EL (cell line): ENCODE results near the gene GPNMB.

Source experiments
- DNase-seq: peaks from one replicate; pipeline ENCODE4 v3.0.0-alpha.2; 2016

GPNMB gene

GRCh38 chr7:23275912-23276311 is 29.3 kb downstream of the GPNMB start:
- no peak for DNase-seq

GRCh38 chr7:23276376-23276775 is 29.8 kb downstream of the GPNMB start:
- DNase-seq, result peak; percentile 13

- DNase-seq, result no peak
These were observed 30.4 kb downstream of the GPNMB start for GRCh38 chr7:23276947-23277346.

- peak; percentile 71 for DNase-seq
These were observed 30.9 kb downstream of the GPNMB start for GRCh38 chr7:23277359-23277989.

- DNase-seq, result no peak
These were observed 33.4 kb downstream of the GPNMB start for GRCh38 chr7:23279819-23280525.

- DNase-seq, result no peak
These were observed 36.5 kb downstream of the GPNMB start for GRCh38 chr7:23283086-23283485.

- no peak for DNase-seq
These were observed 38.3 kb downstream of the GPNMB start for GRCh38 chr7:23284871-23285270.

GRCh38 chr7:23285657-23286646 is 39.4 kb downstream of the GPNMB start:
- no peak for DNase-seq

- DNase-seq, result no peak
These were observed 41.0 kb downstream of the GPNMB start for GRCh38 chr7:23287612-23288011.

- no peak for DNase-seq
These were observed 44.4 kb downstream of the GPNMB start for GRCh38 chr7:23290993-23291392.

GRCh38 chr7:23291957-23292560 is 45.5 kb downstream of the GPNMB start:
- DNase-seq, result no peak

- DNase-seq, result no peak
These were observed 46.0 kb downstream of the GPNMB start for GRCh38 chr7:23292623-23293022.

- no peak for DNase-seq
These were observed 47.0 kb downstream of the GPNMB start for GRCh38 chr7:23293500-23294073.

GRCh38 chr7:23294549-23295400 is 48.2 kb downstream of the GPNMB start:
- peak; percentile 10 for DNase-seq

- DNase-seq, result no peak
These were observed 48.8 kb downstream of the GPNMB start for GRCh38 chr7:23295401-23295697.

GRCh38 chr7:23298141-23298881 is 51.7 kb downstream of the GPNMB start:
- peak; percentile 83 for DNase-seq

- peak; percentile 98 for DNase-seq
These were observed 52.6 kb downstream of the GPNMB start, which contains the start of gene MALSU1 for GRCh38 chr7:23298885-23299769. Gene MALSU1 (plus strand): TSS chr7:23299339. CDS start chr7:23299353, 14 bp downstream.

GRCh38 chr7:23299770-23300300 is 53.3 kb downstream of the GPNMB start:
- peak; percentile 23 for DNase-seq

GRCh38 chr7:23306936-23307521 is 60.5 kb downstream of the GPNMB start:
- DNase-seq, result no peak
